ENCODE measurements around the gene MVB12B. TPM values are rescaled to one million over a fixed set of nuclear protein-coding genes. Genes with fewer than 3 reads are reported as not detected.

Gene MVB12B
- total RNA-seq, 1 donor from 2014 or later = 47.5 TPM

GRCh38 chr9:126373241-126373640 is 46.6 kb downstream of the MVB12B start:
- ATAC-seq = peak; percentile 76
- Histone ChIP-seq H3K4me1 (peaks cover 44% of the 10 kb centered on the region), H3K27me3 (no peaks in the 10 kb centered on the region), H3K9me3 (no peaks in the 10 kb centered on the region), H3K27ac (peak overlapping the region; percentile 31), H3K36me3 (no peaks in the 10 kb centered on the region), H3K4me3 (no peak overlapping the region)
- DNase-seq = no peak
- TF ChIP-seq, protein P1, sequence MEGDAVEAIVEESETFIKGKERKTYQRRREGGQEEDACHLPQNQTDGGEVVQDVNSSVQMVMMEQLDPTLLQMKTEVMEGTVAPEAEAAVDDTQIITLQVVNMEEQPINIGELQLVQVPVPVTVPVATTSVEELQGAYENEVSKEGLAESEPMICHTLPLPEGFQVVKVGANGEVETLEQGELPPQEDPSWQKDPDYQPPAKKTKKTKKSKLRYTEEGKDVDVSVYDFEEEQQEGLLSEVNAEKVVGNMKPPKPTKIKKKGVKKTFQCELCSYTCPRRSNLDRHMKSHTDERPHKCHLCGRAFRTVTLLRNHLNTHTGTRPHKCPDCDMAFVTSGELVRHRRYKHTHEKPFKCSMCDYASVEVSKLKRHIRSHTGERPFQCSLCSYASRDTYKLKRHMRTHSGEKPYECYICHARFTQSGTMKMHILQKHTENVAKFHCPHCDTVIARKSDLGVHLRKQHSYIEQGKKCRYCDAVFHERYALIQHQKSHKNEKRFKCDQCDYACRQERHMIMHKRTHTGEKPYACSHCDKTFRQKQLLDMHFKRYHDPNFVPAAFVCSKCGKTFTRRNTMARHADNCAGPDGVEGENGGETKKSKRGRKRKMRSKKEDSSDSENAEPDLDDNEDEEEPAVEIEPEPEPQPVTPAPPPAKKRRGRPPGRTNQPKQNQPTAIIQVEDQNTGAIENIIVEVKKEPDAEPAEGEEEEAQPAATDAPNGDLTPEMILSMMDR (IDR thresholded peaks at IDR 0.05) = no peak
- intact Hi-C loops (cut with DNase I) = no loop called here

GRCh38 chr9:126374366-126374781 is 47.7 kb downstream of the MVB12B start:
- DNase-seq (no peak), ATAC-seq (no peak)
- TF ChIP-seq, protein P1 (IDR thresholded peaks at IDR 0.05) = no peak
- Histone ChIP-seq H3K36me3 (no peaks in the 10 kb centered on the region), H3K4me1 (peaks cover 44% of the 10 kb centered on the region), H3K27ac (peak overlapping the region; percentile 31), H3K27me3 (no peaks in the 10 kb centered on the region), H3K4me3 (no peak overlapping the region), H3K9me3 (no peaks in the 10 kb centered on the region)
- intact Hi-C loops (cut with DNase I) = no loop called here

- H3K27ac ChIP-seq = peak overlapping the region; percentile 67
These were observed 48.8 kb downstream of the MVB12B start for GRCh38 chr9:126375386-126375785.

GRCh38 chr9:126376311-126377175 is 49.9 kb downstream of the MVB12B start:
- intact Hi-C loops (cut with DNase I) = no loop called here
- no peak for DNase-seq
- H3K27me3 ChIP-seq = no peaks in the 10 kb centered on the region
- H3K4me3 ChIP-seq = no peak overlapping the region
- no peaks in the 10 kb centered on the region for H3K9me3 ChIP-seq
- peak; percentile 73 for ATAC-seq
- H3K27ac ChIP-seq = peak overlapping the region; percentile 67
- H3K4me1 ChIP-seq = peaks cover 44% of the 10 kb centered on the region
- H3K36me3 ChIP-seq = peaks cover 9% of the 10 kb centered on the region
- TF ChIP-seq, protein P1 (IDR thresholded peaks at IDR 0.05) = no peak

More at GRCh38 chr9:126375386-126375785, 48.8 kb downstream of the MVB12B start:
- Histone ChIP-seq H3K9me3 (no peaks in the 10 kb centered on the region), H3K27me3 (no peaks in the 10 kb centered on the region), H3K4me1 (peaks cover 44% of the 10 kb centered on the region), H3K4me3 (no peak overlapping the region), H3K36me3 (no peaks in the 10 kb centered on the region)
- TF ChIP-seq, protein P1 (IDR thresholded peaks at IDR 0.05) = no peak
- ATAC-seq (peak; percentile 57), DNase-seq (no peak)
- intact Hi-C loops (cut with DNase I) = no loop called here

GRCh38 chr9:126377176-126377509 is 50.5 kb downstream of the MVB12B start:
- TF ChIP-seq, protein P1 (IDR thresholded peaks at IDR 0.05) = no peak
- no peaks in the 10 kb centered on the region for H3K9me3 ChIP-seq
- peaks cover 12% of the 10 kb centered on the region for H3K36me3 ChIP-seq
- DNase-seq (no peak), ATAC-seq (no peak)
- H3K4me1 ChIP-seq = peaks cover 44% of the 10 kb centered on the region
- H3K4me3 ChIP-seq = no peak overlapping the region
- H3K27ac ChIP-seq = no peak overlapping the region
- intact Hi-C loops (cut with DNase I) = no loop called here
- H3K27me3 ChIP-seq = no peaks in the 10 kb centered on the region
